ENCODE results near the gene PLXDC2. TPM values are rescaled to one million over a fixed set of nuclear protein-coding genes. Genes with fewer than 3 reads are reported as not detected.

Gene PLXDC2
- total and polyA plus RNA-seq, 7 donors: 1.8 to 44.6 (median 18.2) TPM

GRCh38 chr10:20237091-20237570 lies 420.9 kb downstream of the PLXDC2 start:
- Histone ChIP-seq H3K4me1 (no peaks in the 10 kb centered on the region), H3K4me3 (no peak overlapping the region), H3K27me3 (no peaks in the 10 kb centered on the region), H3K9me3 (no peaks in the 10 kb centered on the region), H3K36me3 (no peaks in the 10 kb centered on the region), H3K27ac (no peak overlapping the region)
- no peak for TF ChIP-seq CTCF (IDR thresholded peaks at IDR 0.05)
- TF ChIP-seq POLR2A (IDR thresholded peaks at IDR 0.05): no peak
- TF ChIP-seq EP300 (IDR thresholded peaks at IDR 0.05): no peak
- no peak for TF ChIP-seq POLR2AphosphoS5 (IDR thresholded peaks at IDR 0.05)
- 96 to 97% methylated on average over 2 of the region's 2 CpGs for WGBS, 2 donors
- intact Hi-C loops (cut with DNase I): no loop called here
- DNase-seq: no peak

- no peaks in the 10 kb centered on the region for H3K4me1 ChIP-seq
- intact Hi-C loops (cut with DNase I): no loop called here
- no peaks in the 10 kb centered on the region for H3K27me3 ChIP-seq
- H3K9me3 ChIP-seq: no peaks in the 10 kb centered on the region
- H3K36me3 ChIP-seq: no peaks in the 10 kb centered on the region
- TF ChIP-seq EP300 (IDR thresholded peaks at IDR 0.05): no peak
- TF ChIP-seq POLR2A (IDR thresholded peaks at IDR 0.05): no peak
- no peak for TF ChIP-seq POLR2AphosphoS5 (IDR thresholded peaks at IDR 0.05)
- TF ChIP-seq CTCF (IDR thresholded peaks at IDR 0.05): no peak
- DNase-seq: no peak
- no peak overlapping the region for H3K27ac ChIP-seq
- no peak overlapping the region for H3K4me3 ChIP-seq
These were observed 421.4 kb downstream of the PLXDC2 start for GRCh38 chr10:20237586-20237985.

- Histone ChIP-seq H3K9me3 (no peaks in the 10 kb centered on the region), H3K36me3 (peaks cover 0 to 5% (median 0%) of the 10 kb centered on the region in 4 donors), H3K27me3 (no peaks in the 10 kb centered on the region), H3K4me3 (no peak overlapping the region), H3K27ac (no peak overlapping the region), H3K4me1 (no peaks in the 10 kb centered on the region)
- TF ChIP-seq POLR2A (IDR thresholded peaks at IDR 0.05) (no peak), EP300 (IDR thresholded peaks at IDR 0.05) (no peak)
- no peak for DNase-seq
- WGBS, 2 donors: 85 to 95% methylated on average over 1 of the region's 1 CpG
- intact Hi-C loops (cut with DNase I): no loop called here
These were observed 424.4 kb downstream of the PLXDC2 start for GRCh38 chr10:20240643-20241042.

GRCh38 chr10:20247454-20247853 lies 431.2 kb downstream of the PLXDC2 start:
- intact Hi-C loops (cut with DNase I): no loop called here
- H3K36me3 ChIP-seq: peaks cover 0 to 11% (median 5%) of the 10 kb centered on the region in 4 donors
- no peaks in the 10 kb centered on the region for H3K27me3 ChIP-seq
- no peaks in the 10 kb centered on the region for H3K4me1 ChIP-seq
- no peaks in the 10 kb centered on the region for H3K9me3 ChIP-seq
- WGBS, 2 donors: 84 to 87% methylated on average over 3 of the region's 3 CpGs
- no peak for TF ChIP-seq POLR2AphosphoS5 (IDR thresholded peaks at IDR 0.05)
- no peak for TF ChIP-seq POLR2A (IDR thresholded peaks at IDR 0.05)
- no peak for TF ChIP-seq CTCF (IDR thresholded peaks at IDR 0.05)
- no peak for TF ChIP-seq EP300 (IDR thresholded peaks at IDR 0.05)
- no peak for DNase-seq
- H3K27ac ChIP-seq: no peak overlapping the region
- no peak overlapping the region for H3K4me3 ChIP-seq

GRCh38 chr10:20247891-20248708 lies 431.9 kb downstream of the PLXDC2 start:
- no peak for TF ChIP-seq POLR2A (IDR thresholded peaks at IDR 0.05)
- no peak for TF ChIP-seq CTCF (IDR thresholded peaks at IDR 0.05)
- no peak for TF ChIP-seq EP300 (IDR thresholded peaks at IDR 0.05)
- TF ChIP-seq POLR2AphosphoS5 (IDR thresholded peaks at IDR 0.05): no peak
- intact Hi-C loops (cut with DNase I): no loop called here
- Histone ChIP-seq H3K9me3 (no peaks in the 10 kb centered on the region), H3K36me3 (peaks cover 0 to 11% (median 5%) of the 10 kb centered on the region in 4 donors), H3K4me3 (no peak overlapping the region), H3K27me3 (no peaks in the 10 kb centered on the region), H3K4me1 (no peaks in the 10 kb centered on the region), H3K27ac (no peak overlapping the region)
- DNase-seq: no peak
- 93 to 96% methylated on average over 7 of the region's 7 CpGs for WGBS, 2 donors
